Thyroid gland (tissue), 4 donors: ENCODE data around the gene SLC25A39.

Source experiments
- CTCF ChIP-seq, 6 experiments: fragments of 200-600 bp in 3 of 6; fragments of 450-650 bp in 3 of 6; sonication (generic) in 3 of 6; IDR thresholded peaks; one replicate each; pipeline ENCODE4 v1.5.1; 2016 to 2019; ENCODE audit warnings: antibody characterized with exemption in 6 of 6, mild to moderate bottlenecking in 2 of 6, inconsistent platforms in 1 of 6, moderate library complexity in 1 of 6
- POLR2A ChIP-seq, 2 donors: fragments of 450-650 bp; IDR thresholded peaks; one replicate each; pipeline ENCODE4 v1.6.1; 2017; ENCODE audit warnings: antibody characterized with exemption in 2 of 2, mild to moderate bottlenecking in 2 of 2, moderate library complexity in 1 of 2

GRCh38 chr17:44348988-44349364, 24.4 kb upstream of the SLC25A39 start:
- no peak for TF ChIP-seq CTCF (IDR thresholded peaks at IDR 0.05)
- TF ChIP-seq POLR2A (IDR thresholded peaks at IDR 0.05) = no peak
